WERI-Rb-1 (cell line): ENCODE measurements around the gene PCDHA13.
"Not testable (repeated sequence)": the region's sequence is repeated elsewhere in the genome, so short reads cannot be mapped to it uniquely, and the experiment has no call there.

Experiments used
- DNase-seq: peaks from one replicate; pipeline ENCODE4 v3.0.0-alpha.2; 2020
- H3K27ac ChIP-seq: fragments of 250-450 bp; sonication (Bioruptor Pico); 2 replicates; pipeline ENCODE4 v1.5.1; 2020; ENCODE audit warnings: mild to moderate bottlenecking, moderate library complexity
- H3K27me3 ChIP-seq: fragments of 250-450 bp; sonication (Bioruptor Pico); 2 replicates; pipeline ENCODE4 v1.5.1; 2021; ENCODE audit warnings: mild to moderate bottlenecking, low read depth, moderate library complexity; ENCODE audit not compliant: insufficient read depth, severe bottlenecking
- H3K36me3 ChIP-seq: fragments of 250-450 bp; sonication (Bioruptor Pico); 2 replicates; pipeline ENCODE4 v1.5.1; 2020; ENCODE audit warnings: mild to moderate bottlenecking, moderate library complexity
- H3K4me3 ChIP-seq: 2 replicates; pipeline ENCODE4 v1.5.1; 2011; ENCODE audit warnings: low read depth, mild to moderate bottlenecking, control low read depth, low read length
- H3K9me3 ChIP-seq: fragments of 250-450 bp; sonication (Bioruptor Pico); 2 replicates; pipeline ENCODE4 v1.5.1; 2021; ENCODE audit warnings: mild to moderate bottlenecking, moderate library complexity; ENCODE audit not compliant: severe bottlenecking
- CTCF ChIP-seq: IDR thresholded peaks from 2 replicates; pipeline ENCODE4 v1.5.1; 2011; ENCODE audit warnings: low read depth, mild to moderate bottlenecking, control low read depth, inconsistent platforms, low read length

PCDHA13 gene

GRCh38 chr5:140881889-140882590 lies at the start of gene PCDHA13:
TSS of gene PCDHA13 (plus strand) at chr5:140882124. CDS start at chr5:140882269, 145 bp downstream.
- peak within 1 kb of the TSS; percentile 55 for H3K27ac ChIP-seq
- peak within 1 kb of the TSS; percentile 56 for H3K4me3 ChIP-seq
- no peaks in the 10 kb centered on the region; the same call in none of the 2 replicates for H3K36me3 ChIP-seq
- H3K27me3 ChIP-seq: no peaks in the 10 kb centered on the region
- DNase-seq: peak; percentile 62
- TF ChIP-seq CTCF: peak; percentile 67
- H3K9me3 ChIP-seq: no peaks in the 10 kb centered on the region

DNA sequence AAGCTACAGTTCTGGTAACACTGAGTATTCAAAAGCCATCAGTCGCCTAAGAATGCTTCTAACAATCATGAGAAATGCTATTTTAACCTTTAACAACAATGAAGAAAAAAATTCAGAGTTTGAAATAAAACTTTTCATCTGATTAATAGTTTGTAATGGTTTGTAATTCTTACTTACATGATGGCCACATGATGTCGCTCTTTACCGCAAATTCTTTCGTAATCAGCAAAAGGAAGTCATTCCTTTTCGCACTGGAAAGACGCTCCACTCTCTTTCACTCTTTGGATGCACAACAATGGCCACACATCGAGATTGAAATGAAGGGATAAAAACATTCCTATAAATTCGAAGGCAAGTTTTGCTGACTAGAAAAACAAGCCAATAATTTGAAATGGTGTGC lies 47.9 kb upstream of the PCDHA13 start, which contains the start of gene PCDHA7:
Gene PCDHA7, plus strand, starts transcription at position 277 of the 400 bp plus-strand sequence. Its CDS starts 115 bp downstream, at position 392.
- Histone ChIP-seq H3K27me3 (no peaks in the 10 kb centered on the region), H3K36me3 (no peaks in the 10 kb centered on the region), H3K9me3 (peaks cover 3% of the 10 kb centered on the region), H3K4me3 (peak within 1 kb of the TSS; percentile 81), H3K27ac (peak within 1 kb of the TSS; percentile 70)
- DNase-seq: no peak
- TF ChIP-seq CTCF: 0 out of 2 replicates have a peak, but pooled peaks have one; percentile 15

DNA sequence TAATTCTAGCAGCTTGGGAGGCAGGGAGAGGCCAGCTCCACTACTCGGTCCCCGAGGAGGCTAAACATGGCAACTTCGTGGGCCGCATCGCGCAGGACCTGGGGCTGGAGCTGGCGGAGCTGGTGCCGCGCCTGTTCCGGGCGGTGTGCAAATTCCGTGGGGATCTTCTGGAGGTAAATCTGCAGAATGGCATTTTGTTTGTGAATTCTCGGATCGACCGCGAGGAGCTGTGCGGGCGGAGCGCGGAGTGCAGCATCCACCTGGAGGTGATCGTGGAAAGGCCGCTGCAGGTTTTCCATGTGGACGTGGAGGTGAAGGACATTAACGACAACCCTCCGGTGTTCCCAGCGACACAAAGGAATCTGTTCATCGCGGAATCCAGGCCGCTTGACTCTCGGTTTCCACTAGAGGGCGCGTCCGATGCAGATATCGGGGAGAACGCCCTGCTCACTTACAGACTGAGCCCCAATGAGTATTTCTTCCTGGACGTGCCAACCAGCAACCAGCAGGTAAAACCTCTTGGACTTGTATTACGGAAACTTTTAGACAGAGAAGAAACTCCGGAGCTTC lies 47.4 kb upstream of the PCDHA13 start:
- H3K27me3 ChIP-seq, H3K9me3 ChIP-seq, H3K36me3 ChIP-seq: not testable (repeated sequence)
- TF ChIP-seq CTCF: 0 out of 2 replicates have a peak, but pooled peaks have one; percentile 15
- Histone ChIP-seq H3K4me3 (peak overlapping the region; percentile 81), H3K27ac (peak overlapping the region; percentile 70)
- DNase-seq: peak; percentile 33

GRCh38 chr5:140835622-140836510 lies 46.1 kb upstream of the PCDHA13 start:
- no peak for DNase-seq
- no peak for TF ChIP-seq CTCF
- Histone ChIP-seq H3K36me3 (no peaks in the 10 kb centered on the region), H3K4me3 (no peak overlapping the region), H3K27me3 (no peaks in the 10 kb centered on the region), H3K9me3 (peaks cover 2% of the 10 kb centered on the region), H3K27ac (no peak overlapping the region)

DNA sequence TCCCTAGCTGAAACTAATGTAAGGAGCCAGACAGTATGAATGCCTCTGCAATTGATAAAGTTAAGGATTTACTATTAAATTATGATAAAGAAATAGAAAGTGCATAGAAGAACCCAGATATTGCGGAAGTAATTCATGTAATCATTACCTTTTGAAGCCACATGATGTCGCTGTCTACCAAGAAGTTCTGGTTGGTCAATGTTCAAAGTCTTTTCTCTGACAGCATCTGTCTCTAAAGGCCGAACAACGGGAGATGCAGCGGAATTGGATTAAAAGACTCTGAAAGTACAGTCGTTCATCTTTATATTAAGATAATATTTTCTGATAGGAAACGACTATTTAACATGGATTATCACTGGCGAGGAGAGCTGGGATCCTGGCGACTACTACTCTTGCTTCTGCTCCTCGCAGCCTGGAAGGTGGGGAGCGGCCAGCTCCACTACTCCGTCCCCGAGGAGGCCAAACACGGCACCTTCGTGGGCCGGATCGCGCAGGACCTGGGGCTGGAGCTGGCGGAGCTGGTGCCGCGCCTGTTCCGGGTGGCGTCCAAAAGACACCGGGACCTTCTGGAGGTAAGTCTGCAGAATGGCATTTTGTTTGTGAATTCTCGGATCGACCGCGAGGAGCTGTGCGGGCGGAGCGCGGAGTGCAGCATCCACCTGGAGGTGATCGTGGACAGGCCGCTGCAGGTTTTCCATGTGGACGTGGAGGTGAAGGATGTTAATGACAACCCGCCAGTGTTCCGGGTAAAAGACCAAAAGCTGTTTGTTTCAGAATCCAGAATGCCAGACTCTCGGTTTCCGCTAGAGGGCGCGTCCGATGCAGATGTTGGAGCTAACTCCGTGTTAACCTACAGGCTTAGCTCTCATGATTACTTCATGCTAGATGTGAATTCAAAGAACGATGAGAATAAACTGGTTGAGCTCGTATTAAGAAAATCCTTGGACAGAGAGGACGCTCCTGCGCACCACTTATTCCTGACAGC lies 40.7 kb upstream of the PCDHA13 start, which contains the start of gene PCDHA8:
Gene PCDHA8, plus strand, starts transcription at position 210 of the 985 bp plus-strand sequence. Its CDS starts 135 bp downstream, at position 345.
- Histone ChIP-seq H3K36me3 (no peaks in the 10 kb centered on the region), H3K27ac (no peak within 1 kb of the TSS), H3K9me3 (peaks cover 4% of the 10 kb centered on the region), H3K27me3 (no peaks in the 10 kb centered on the region), H3K4me3 (peak within 1 kb of the TSS; percentile 29)
- DNase-seq: no peak
- TF ChIP-seq CTCF: peak; percentile 28; the same call in 1 of the 2 replicates
